ENCODE data around the gene TTC21B.

- TF ChIP-seq, protein P1, sequence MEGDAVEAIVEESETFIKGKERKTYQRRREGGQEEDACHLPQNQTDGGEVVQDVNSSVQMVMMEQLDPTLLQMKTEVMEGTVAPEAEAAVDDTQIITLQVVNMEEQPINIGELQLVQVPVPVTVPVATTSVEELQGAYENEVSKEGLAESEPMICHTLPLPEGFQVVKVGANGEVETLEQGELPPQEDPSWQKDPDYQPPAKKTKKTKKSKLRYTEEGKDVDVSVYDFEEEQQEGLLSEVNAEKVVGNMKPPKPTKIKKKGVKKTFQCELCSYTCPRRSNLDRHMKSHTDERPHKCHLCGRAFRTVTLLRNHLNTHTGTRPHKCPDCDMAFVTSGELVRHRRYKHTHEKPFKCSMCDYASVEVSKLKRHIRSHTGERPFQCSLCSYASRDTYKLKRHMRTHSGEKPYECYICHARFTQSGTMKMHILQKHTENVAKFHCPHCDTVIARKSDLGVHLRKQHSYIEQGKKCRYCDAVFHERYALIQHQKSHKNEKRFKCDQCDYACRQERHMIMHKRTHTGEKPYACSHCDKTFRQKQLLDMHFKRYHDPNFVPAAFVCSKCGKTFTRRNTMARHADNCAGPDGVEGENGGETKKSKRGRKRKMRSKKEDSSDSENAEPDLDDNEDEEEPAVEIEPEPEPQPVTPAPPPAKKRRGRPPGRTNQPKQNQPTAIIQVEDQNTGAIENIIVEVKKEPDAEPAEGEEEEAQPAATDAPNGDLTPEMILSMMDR (IDR thresholded peaks at IDR 0.05 in 8 of 11, conservative IDR thresholded peaks at IDR 0.05 in 3 of 11) = no peak
- TF ChIP-seq POLR2A (IDR thresholded peaks at IDR 0.05) (no peak), POLR2AphosphoS5 (IDR thresholded peaks at IDR 0.05) (no peak)
These were observed 109.4 kb downstream of the TTC21B start for GRCh38 chr2:165844216-165844615.

All from spleen (tissue), 7 donors.